ENCODE data around the gene CT47C1.
"Not testable (repeated sequence)": the region's sequence is repeated elsewhere in the genome, so short reads cannot be mapped to it uniquely, and the experiment has no call there.

The CT47C1 gene

GRCh38 chrX:119072744-119073143, at the start of gene CT47C1:
Gene CT47C1 (plus strand): TSS chrX:119072993. CDS start chrX:119073226, 233 bp downstream.
- DNase-seq (ENCODE audit: low spot score) = no peak

DNA sequence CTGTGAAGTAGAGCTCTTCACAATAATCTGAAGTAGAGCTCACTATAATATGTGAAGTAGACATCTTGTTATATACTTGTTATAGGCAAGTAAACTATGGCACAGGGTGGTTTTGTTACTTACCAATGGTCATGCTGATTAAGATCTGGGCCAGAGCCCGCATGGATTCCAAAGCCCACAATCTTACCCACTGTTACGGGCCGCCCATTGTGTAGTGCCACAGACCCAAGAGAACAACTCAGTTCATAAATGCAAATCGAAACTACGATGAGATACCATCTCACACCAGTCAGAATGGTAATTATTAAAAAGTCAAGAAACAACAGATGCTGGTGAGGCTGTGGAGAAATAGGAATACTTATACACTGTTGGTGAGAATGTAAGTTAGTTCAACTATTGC, 46.9 kb upstream of the CT47C1 start:
- no peak for DNase-seq (ENCODE audit: low spot score)

DNA sequence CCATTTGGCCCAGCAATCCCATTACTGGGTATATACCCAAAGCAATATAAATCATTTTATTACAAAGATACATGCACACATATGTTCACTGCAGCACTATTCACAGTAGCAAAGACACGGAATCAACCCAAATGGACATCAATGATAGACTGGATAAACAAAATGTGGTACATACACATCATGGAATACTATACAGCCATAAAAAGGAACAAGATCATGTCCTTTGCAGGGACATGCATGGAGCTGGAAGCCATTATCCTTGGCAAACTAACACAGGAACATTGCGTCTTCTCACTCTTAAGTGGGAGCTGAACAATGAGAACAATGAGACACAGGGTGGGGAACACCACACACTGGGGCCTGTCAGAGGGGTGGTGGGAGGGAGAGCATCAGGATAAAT, 46.4 kb upstream of the CT47C1 start:
- not testable (repeated sequence) for DNase-seq (ENCODE audit: low spot score)

DNA sequence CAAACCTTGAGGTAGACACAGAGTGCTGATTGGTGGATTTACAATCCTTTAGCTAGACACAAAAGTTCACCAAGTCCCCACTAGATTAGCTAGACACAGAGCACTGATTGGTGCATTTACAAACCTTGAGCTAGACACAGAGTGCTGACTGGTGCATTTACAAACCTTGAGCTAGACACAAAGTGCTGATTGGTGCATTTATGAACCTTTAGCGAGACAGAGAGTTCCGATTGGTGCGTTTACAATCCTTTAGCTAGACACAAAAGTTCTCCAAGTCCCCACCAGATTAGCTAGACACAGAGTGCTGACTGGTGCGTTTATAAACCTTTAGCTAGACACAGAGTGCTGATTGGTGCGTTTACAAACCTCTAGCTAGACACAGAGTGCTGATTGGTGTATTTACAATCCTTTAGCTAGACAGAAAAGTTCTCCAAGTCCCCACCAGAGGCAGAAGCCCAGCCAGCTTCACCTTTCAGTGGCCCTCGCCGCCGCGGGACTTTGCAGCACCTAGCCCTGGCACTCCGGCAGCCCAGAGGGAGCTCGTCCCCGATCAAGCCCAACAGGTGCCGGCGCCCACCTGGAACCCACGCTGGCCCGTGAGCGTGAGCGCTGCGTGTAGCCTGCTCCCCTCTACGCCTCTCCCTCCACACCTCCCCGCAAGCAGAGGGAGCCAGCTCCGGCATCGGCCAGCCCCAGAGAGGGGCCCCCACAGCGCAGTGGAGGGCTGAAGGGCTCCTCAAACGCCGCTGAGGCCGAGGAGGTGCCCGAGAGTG, 44.6 kb upstream of the CT47C1 start:
- DNase-seq (ENCODE audit: low spot score) = not testable (repeated sequence)

GRCh38 chrX:119028733-119029330, 44.0 kb upstream of the CT47C1 start:
- DNase-seq (ENCODE audit: low spot score) = no peak

DNA sequence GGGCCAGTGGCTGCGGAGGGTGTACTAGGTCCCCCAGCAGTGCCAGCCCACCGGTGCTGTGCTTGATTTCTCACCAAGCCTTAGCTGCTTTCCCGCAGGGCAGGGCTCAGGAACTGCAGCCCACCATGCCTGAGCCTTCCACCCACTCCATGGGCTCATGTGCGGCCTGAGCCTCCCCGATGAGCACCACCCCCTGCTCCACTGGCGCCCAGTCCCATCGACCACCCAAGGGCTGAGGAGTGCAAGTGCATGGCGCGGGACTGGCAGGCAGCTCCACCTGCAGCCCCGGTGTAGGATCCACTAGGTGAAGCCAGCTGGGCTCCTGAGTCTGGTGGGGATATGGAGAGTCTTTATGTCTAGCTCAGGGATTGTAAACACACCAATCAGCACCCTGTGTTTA, 43.1 kb upstream of the CT47C1 start:
- DNase-seq (ENCODE audit: low spot score) = not testable (repeated sequence)

GRCh38 chrX:119030990-119031389, 41.8 kb upstream of the CT47C1 start:
- no peak for DNase-seq (ENCODE audit: low spot score)

DNA sequence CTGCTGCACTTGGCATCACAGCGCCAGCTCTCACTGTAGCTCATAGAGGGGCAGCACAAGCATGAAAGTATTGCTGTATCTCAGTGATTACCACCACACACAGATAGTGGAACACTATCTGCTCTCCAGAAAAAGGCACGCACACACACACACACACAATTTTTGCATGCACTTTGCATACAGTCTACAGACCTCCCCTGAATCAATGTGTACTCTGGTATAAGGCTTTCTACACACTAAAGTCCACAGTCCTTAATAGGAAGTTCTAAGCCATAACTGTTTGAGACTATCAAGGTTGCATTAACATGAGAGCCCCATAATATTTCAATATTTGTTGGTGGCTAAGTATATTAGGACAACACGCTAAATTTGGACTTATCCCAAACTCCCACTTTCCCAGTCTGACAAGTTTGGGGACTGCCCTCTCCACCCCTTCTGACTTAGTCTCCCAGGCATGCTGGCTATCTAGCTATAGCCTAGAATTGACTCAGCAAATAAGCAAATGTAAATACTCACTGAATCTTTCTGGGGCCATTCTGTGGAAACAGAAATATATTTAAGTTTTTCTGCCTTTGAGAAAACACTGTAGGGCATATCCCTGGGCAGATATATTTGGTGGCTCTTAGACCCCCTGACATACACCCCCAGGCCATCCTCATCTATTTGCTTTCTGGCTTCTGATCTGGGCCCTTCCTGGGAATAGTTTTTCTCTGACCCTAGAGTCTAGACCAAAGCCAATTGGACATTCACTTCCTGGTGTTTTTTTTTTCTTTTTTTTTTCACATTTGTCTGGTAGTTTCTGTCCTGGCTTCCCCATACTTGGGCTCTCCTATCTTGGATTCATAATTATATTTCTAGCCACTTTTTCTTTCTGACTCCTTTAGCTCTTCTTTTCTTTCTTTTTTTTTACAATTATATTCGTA, 36.4 kb upstream of the CT47C1 start:
- DNase-seq (ENCODE audit: low spot score) = no peak

- no peak for DNase-seq (ENCODE audit: low spot score)
Observed at GRCh38 chrX:119040432-119040831, 32.4 kb upstream of the CT47C1 start.

- no peak for DNase-seq (ENCODE audit: low spot score)
Observed at GRCh38 chrX:119041175-119041574, 31.6 kb upstream of the CT47C1 start.

DNA sequence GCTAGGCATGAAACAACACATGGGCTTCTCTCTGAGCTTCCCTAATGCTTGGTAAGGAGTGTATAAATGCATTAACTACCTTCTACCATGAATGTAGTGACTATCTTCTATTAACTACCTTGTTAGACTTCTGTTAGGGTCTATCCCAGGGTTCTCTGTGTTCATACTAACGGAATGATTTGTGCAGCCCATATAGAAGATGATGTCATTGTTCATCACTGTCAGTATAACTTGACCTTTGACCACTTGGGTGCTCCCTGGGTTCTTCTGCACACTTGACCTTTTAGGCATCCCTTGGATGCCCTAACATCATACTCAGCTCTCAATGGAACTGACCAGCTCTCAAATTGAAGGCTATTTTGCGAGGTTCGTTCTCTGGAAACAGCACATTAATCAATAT, 30.8 kb upstream of the CT47C1 start:
- no peak for DNase-seq (ENCODE audit: low spot score)

DNA sequence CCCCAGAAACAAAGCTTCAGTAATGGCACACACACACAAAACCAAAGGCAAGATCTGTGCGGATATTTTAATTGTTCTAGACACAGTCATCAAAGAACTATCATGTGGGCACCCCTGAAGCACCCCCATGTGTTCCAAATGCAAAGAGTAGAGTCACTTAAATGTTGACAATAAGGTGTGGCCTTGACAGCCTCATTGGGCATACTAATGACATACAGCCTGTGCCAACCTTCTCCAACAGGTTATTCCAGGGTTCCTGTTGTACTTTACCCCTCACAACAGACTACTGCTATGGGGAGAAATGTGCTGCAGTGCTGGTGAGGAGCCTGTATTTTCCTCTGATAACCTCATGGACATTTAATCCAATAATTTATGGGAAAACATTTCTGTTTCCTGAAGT, 29.8 kb upstream of the CT47C1 start:
- DNase-seq (ENCODE audit: low spot score) = no peak

DNA sequence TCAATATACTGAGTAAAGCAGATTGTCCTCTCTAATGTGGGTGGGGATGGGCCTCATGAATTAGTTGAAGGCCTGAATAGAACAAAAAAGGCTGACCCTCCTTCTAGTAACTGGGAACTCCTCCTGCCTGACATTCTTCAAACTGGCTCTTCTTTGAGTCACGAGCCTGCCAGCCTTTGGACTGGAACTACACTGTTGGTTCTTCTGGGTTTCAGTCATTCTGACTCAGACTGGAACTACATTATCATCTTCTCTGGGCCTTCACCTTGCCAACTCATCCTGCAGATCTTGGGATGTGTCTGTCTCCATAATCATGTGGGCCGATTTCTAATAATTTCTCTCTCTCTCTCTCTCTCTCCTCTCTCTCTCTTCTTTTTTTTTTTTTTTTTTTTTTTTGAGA, 26.9 kb upstream of the CT47C1 start:
- DNase-seq (ENCODE audit: low spot score) = no peak

- DNase-seq (ENCODE audit: low spot score) = no peak
Observed at GRCh38 chrX:119055687-119056086, 17.1 kb upstream of the CT47C1 start.

- no peak for DNase-seq (ENCODE audit: low spot score)
Observed at GRCh38 chrX:119062750-119063374, 9.9 kb upstream of the CT47C1 start.

DNA sequence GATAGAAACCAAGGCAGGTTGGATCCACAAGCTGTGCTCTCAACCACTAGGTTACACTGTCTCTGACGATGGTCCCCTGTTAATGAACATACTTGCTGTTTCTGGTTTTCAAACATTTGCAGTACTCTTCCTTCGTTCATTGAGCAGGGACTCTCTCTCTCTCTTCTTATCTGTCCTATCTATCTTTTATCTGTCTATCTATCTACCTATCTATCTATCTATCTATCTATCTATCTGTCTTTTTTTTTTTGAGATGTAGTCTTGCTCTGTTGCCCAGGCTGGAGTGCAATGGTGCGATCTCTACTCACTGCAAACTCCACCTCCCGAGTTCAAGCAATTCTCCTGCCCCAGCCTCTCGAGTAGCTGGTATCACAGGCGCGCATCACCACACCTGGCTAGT, 9.4 kb upstream of the CT47C1 start:
- no peak for DNase-seq (ENCODE audit: low spot score)

DNA sequence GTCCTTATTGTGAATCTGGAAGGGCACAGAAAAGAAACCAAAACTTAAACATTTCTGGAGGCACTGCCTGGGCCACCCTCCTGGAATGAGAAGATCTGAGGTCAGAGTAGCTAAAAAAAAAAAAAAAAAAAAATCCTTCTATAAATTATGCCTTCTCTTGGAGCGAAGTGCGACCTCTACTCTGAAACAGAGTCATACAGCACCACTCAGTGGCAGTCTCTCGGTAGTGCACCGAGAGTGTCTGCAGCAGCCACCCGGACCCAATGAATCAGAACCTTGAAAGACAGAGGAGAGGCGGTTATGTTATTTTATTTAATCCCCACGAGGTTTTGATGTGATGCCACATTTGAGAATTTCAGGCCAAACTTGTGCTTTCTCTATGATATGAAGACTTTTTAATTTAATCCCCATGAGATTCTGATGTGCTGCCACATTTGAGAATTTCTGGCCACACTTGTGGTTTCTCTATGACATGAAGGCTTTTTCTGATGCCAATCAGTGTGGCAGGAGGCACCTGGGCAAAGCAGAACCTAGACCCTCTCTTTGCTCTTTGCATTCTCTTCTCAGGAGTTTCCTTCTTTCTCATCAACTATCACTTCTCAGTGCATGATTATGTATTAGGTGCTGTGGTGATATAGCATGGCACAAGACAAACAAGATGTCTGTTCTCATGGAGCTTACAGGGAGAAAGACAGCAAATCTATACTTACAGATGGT, 5.6 kb upstream of the CT47C1 start:
- peak; percentile 8 for DNase-seq (ENCODE audit: low spot score)

- DNase-seq (ENCODE audit: low spot score) = no peak
Observed at GRCh38 chrX:119069128-119069527, 3.7 kb upstream of the CT47C1 start.

- DNase-seq (ENCODE audit: low spot score) = no peak
Observed at GRCh38 chrX:119069762-119070161, 3.0 kb upstream of the CT47C1 start.

- no peak for DNase-seq (ENCODE audit: low spot score)
Observed at GRCh38 chrX:119071381-119071780, 1.4 kb upstream of the CT47C1 start.

DNA sequence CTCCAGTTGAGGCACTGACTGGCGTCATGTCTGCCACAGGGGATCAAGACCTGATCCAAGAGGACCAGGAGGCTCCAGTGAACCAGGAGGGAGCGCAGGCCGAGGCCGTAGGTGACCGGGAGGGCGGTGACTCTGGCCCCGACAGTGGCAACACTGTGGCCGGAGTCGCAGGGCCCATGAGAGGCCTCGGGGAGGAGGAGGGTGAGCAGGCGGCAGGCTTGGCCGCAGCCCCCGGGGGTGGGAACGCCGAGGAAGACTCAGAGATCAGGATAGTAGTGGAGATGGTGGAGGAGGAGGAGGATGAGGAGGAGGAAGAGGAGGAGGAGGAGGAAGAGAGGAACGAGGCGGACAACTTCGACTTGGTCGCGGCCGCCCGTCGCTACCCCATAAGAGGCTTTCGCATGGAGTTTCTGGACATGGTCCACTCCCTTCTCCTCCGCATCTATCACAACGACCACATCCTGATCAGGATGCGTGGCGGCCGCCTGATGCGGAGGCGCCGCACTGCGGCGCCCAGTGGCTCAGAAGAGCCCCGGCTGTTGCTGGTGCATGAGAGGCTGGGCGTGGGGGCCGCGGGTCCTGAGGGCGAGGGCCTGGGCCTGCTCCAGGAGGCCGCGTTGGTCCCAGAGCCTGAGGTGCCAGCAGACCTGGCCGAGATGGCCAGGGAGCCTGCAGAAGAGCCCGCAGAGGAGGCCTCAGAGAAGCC, 560 bp downstream of the CT47C1 start:
- no peak for DNase-seq (ENCODE audit: low spot score)
